GM18861 (cell line): ENCODE data around the gene FSIP1.

ENCODE experiments used
- ATAC-seq: cut with Tn5 transposase; IDR thresholded peaks from one replicate; pipeline ENCODE4 v1.9.1; 2021; ENCODE audit not compliant: unreplicated experiment

The FSIP1 gene

GRCh38 chr15:39558421-39558820, 224.2 kb downstream of the FSIP1 start:
- ATAC-seq, result no peak

GRCh38 chr15:39556461-39556860, 226.2 kb downstream of the FSIP1 start:
- ATAC-seq, result no peak

- ATAC-seq, result no peak
Measured at GRCh38 chr15:39555885-39556284, 226.8 kb downstream of the FSIP1 start.

GRCh38 chr15:39554746-39555387, 227.8 kb downstream of the FSIP1 start:
- no peak for ATAC-seq

GRCh38 chr15:39553947-39554693, 228.5 kb downstream of the FSIP1 start:
- ATAC-seq, result no peak

- no peak for ATAC-seq
Measured at GRCh38 chr15:39552556-39552955, 230.1 kb downstream of the FSIP1 start.

- no peak for ATAC-seq
Measured at GRCh38 chr15:39551476-39551875, 231.2 kb downstream of the FSIP1 start.
